SW 1271 (cell line): ENCODE results near the gene ABI1.
"Not testable (repeated sequence)": the region's sequence is repeated elsewhere in the genome, so short reads cannot be mapped to it uniquely, and the experiment has no call there.

Experiments
- DNase-seq, 2 experiments: peaks; one replicate each; lab custom pipeline; 2025; lab: John Stamatoyannopoulos, UW

The ABI1 gene

DNA sequence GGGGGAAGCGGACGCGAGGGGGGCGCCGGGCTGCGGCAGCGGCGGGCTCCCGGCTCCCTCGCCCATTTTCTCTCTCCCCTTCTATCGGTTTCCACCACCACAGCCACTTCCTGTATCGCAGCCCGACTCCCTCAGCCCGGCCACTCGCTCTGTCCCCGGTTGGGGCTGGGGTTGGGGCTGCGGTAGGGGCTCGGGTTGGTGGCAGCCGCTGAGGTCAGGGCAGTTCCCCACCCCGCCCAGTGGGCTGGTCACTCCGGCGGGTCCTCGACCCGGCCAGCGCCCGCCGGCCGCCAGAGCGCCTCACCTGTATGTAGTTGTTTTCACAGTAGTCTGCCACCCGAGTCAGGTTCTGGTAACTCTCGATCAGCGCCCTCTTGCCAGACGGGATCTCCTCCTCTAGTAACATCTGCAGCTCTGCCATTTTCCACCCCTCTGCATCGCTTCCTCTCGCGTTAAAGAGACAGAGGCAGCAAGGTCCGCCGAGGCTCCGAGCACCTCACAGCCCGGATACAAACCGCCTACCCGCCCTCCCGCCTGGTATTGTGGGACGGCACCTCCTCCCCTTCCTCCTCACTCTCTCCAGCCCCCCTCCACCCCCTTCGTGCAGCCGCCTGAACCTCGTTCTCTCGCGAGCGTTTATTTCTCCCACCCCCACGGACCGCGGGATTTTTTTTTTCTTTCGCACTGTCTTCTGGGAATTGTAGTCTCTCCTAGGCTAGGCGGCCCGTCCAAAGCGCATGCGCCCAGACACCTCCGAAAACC is at the start of gene ABI1:
Gene ABI1, minus strand, starts transcription at position 516 of the 762 bp plus-strand sequence. Its CDS starts 95 bp downstream, at position 421.
- DNase-seq: peak; percentile 88 to 96

DNA sequence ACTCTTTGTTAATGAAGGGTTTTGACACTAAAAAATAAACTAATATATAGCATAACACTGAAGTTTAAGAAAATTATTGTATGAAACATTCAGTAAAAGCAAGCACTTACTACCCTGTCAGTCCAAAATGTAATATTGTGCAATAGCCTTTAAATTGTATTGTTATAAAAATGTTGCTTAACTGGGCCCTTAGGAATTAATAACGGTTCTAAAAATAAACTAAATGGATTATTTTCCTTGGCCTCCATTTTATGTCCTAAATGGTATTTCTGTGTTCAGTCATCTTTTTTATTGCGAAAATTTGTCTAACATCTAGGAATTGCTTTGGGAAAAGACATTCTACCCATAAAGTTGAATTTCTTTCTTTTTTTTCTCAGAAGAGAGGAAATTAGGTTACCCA is 49.0 kb upstream of the ABI1 start:
- DNase-seq: no peak

DNA sequence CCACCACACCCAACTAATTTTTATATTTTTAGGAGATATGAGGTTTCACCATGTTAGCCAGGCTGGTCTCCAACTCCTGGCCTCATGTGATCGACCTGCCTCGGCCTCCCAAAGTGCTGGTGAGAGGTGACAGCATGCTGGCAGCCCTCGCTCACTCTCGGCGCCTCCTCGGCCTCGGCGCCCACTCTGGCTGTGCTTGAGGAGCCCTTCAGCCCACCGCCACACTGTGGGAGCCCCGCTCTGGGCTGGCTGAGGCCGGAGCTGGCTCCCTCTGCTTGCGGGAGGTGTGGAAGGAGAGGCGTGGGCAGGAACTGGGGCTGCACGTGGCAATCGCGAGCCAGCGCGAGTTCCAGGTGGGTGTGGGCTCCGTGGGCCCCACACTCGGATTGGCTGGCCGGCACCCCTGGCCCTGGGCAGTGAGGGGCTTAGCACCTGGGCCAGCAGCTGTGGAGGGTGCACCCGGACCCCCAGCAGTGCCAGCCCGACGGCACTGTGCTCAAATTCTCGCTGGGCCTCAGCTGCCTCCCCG is 44.6 kb upstream of the ABI1 start:
- DNase-seq: not testable (repeated sequence)

DNA sequence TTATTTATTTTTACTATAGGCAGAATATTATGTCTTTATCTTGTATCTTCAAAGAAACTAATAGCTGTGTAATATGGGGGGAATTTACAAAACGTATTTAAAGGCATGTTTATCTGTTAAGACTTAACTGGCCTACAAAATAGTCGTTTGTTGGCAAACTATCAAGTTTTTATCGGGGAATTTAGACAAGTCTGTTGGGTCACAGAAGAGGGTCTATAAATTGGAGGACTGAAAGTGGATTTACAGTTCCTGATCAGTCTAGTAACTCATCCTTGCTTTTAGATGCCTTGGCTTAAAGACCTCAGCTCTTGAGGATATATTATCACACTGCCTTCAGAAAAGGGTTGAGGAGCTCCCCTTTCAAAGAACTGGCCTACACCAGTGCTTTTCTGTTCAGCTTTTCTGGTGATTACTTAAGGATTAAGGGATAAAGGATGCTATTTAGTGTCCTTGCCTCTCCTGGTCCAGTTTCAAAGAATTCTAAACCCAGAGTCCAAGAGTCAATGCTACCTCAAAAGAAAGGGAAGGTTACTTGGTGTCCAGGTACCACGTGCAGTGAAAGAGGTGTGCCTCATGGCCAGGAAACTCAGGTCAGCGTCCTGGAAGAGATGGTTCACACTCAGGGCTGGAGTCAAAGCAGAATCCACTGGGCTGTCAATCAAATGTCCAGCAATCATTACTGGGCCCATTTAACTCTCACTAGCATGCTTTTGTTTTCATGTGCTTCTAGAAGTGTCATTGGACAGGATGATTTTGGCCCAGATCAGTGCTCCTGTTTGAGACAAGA is 42.9 kb upstream of the ABI1 start:
- DNase-seq: no peak

DNA sequence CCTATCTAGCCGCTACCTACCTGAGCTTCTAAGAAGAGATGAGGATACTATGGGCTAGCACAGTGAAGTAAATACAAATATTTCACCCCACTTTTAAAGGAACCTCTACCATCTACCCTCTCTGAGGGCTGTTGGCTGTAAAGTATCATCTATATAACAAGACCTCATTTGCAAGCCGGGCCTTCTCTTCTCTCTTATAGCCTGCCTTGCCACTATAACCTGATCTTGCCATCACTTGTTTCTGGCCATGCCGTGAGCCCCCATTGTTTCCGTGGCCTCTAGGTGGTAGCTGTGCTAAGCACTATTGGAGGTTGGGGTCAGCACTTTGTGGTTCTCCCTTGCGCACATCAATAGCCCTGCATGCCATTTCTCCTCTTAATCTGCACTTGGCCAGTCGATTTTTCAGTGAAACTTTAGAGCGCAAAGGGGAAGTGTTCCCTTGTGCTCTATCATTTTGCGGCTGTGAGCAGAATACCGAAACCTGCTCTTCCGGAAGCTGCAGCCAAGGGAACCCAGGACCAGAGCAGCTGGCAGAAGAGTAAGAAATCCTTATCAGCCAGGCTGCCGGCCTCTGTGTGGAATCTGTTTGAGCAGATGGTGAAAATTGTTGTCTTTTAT is 31.7 kb upstream of the ABI1 start:
- DNase-seq: not testable (repeated sequence)

DNA sequence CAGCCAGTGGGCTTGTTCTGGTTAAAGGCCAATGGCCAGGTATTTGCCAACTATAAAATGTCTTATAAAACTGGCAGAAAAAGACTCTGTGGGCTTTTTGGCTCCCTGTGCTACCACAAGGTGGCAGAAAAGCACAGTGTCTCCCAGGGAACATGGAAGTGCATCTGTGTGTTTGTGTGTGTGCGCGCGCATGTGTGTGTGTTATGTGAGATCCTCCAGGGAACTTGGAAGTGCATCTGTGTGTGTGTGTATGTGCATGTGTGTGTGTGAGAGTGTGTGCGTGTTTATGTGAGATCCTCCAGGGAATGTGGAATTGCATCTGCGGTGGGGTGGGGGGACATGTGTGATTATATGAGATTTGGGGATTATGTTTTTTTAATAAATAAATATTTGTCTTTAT is 30.2 kb upstream of the ABI1 start:
- DNase-seq: peak in 1 of 2 experiments; percentile 13

DNA sequence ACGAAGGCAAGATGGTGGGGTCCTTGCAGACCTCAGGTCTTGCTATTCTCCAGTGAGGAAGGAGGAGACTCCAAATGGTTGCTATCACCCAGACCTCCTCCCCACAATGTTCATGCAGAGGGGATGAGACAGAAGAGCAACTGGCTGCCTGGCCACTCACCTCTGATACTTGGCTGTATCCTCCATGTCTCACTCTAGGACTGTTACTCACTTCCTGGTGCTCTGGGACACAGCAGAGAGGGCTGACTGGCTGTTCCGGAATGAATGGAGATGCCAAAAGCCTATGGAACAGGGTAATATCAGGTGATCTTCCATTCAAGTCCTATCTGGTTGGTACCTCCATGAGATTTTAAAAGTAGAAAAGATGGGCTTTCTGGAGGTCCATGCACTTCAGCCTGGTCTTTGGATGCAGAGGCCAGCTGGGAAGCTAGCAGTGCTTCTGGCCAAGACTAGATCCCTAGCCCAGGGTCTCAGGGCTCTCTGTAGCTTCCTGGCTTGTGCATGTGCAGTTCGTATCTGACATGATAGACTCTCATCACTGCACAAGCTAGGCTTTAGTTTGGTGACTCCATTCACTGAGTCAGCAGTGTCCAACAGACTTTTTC is 27.0 kb upstream of the ABI1 start:
- no peak for DNase-seq

DNA sequence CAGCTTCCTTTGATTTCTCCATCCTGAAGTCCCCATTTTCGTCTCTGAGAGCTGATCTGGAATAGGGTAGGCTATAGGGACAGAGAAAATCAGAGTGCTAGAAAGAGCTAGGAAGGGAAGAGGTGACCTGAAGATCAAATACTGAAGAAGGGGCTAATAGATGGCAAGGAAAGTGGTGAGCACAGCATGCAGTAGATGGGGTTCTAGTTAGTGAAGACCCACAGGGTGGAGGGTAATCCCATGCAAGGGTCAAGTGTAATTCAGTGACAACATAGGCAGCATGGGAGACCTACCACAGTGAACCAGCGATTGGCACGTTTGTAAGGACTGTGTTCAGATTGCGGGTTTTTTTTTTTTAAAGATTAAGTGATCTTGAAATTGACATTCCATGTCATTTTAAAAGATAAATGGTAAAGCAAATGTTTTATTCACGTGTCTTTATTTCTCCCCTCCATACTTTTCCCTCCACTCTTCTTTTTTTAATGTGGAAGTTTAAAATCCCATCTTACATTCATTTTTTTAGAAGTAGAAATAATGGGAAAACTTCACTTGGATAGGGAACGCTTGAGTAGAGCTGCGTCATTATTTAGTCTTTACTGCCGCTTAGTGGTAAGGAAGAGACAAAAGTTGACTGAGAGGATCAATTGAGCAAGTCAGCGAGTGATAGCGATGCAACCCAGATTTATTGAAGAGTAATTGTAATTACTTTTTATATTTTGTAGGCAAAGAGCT is 21.0 kb upstream of the ABI1 start:
- peak in 1 of 2 experiments; percentile 47 for DNase-seq

DNA sequence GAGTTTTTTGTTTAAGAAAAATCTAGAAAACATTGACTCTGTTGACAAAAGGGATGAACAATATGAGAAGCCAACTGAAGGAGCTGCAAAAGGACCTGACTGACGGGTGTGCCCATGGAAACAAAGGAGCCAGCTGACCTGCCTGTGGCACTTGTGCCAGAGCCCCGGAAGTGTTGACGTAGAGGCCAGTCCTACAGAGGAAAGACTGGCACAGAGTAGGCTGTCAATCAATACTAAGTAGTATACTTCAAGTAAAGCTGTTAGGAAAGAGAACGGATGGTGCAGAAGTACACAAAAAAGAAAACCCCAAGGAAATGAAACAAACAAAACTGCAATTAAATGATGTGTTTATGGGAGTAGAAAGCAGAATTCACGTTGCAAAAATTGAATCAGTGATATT is 19.0 kb upstream of the ABI1 start:
- DNase-seq: no peak

DNA sequence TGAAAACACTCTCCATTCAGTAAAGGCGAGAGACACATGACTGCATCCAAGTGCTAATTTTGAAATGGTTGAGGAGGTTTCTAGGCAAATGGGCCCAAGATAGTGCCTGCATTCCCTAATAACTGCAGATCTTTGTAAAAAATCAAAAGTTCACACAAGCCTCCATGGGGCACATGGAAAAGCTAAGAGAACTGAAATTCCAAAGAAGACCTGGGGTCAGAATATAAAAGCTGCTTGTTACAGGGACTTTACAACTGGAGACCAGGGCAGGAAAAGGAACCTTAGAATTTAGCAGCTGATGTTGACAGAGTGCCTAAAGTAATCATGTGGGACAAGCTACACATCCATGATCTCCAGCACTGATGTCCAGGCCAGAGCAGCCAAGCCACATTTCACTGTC is 10.0 kb upstream of the ABI1 start:
- DNase-seq: no peak

DNA sequence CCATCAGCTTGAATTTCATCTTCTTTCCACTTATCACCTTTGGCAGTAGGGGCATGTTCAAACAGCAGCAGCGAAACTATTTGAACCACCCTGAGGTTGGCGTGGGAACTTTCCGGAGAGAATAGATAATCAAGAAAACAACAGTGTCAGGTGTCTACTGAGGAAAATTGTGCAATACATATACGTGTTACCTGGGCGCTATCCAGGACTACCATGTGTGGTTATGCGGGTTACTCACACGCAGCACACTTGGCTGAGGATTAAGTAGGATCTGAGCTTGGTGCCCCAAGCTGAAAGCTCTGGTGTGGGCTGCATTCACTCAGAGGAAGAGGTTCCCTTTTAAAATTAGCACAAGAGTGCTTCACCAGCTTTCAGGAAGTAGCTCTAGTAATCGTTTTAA is 8.8 kb upstream of the ABI1 start:
- DNase-seq: no peak

DNA sequence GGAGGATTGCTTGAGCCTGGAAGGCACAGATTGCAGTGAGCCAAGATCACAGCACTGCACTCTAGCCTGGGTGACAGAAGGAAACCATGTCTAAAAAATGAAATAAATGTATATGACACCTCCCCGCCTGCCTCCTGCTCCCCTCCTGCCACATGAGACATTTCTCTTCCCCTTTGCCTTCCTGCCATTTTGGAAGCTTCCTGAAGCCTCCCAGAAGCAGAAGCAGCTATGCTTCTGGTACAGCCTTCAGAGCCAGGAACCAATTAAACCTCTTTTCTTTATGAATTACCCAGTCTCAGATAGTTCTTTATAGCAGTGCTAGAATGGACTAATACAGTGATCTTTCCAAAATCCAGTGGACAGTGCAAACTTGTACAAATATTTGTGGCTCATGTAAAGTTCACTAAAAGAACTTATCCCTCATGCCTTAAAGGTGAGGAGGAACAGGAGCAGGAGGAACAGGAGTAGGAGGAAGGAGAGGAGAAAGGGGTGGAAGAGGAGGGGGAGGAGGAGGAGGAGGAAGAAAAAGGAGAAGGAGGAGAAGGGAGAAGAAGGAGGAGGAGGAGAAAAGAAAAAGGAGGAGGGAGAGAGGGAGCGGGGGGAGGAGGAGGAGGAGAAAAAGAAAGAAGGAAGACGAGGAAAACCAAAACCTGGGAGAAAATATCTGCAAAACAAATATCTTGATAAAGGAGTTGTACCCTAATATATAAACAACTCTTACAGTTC is 2.8 kb upstream of the ABI1 start:
- no peak for DNase-seq

DNA sequence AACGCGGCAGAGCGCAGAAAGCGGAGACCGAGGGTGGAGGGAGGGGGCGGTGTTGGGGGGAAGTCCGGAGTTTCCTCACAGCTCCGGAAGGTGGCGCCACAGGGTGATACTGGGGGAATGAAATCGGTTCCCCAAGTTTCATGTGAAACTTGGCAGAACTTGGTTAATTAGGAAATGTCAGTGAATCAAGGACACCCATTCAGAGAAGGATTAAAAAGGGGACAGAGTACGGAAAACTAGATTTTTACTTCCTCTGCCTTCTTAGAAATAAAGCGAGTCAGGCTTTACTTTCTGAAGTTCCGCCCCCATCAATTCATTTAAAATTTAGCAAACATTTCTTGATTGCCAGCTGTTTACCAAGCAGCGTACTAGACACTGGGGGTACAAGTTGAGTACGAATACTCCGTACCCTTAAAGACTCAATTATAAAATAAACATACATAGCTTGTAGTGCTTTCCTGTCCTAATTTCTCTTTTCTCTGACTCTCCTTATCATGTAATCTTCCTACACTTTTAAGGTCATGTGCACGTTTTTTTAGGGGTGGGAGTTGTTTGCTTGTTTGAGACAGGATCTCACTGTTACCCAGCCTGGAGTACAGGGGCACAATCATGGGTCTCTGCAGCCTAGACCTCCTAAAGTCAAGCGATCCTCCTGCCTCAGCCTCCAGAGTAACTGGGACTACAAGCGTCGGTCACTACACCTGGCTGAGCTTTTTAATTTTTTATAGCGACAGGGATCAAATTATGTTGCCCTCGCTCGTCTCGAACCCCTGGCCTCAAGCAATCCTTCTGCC is 644 bp upstream of the ABI1 start:
- DNase-seq: no peak

DNA sequence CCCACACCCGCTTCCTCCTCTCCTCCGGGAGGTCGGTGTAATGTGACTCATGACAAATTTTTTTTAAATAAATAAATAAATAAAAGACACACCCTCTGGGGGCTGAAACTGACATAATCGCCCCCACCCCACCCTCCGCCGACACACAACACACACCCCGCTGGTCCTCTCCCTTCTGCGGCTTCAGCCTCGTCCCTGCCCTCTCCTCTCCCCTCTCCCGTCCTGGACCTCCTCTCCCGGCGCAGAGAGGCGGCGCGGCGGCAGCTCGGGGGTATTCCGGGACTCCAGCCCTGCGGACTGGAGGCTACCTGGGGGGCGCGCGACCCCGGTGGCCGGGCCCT is 686 bp downstream of the ABI1 start:
- DNase-seq: peak; percentile 4 to 33

DNA sequence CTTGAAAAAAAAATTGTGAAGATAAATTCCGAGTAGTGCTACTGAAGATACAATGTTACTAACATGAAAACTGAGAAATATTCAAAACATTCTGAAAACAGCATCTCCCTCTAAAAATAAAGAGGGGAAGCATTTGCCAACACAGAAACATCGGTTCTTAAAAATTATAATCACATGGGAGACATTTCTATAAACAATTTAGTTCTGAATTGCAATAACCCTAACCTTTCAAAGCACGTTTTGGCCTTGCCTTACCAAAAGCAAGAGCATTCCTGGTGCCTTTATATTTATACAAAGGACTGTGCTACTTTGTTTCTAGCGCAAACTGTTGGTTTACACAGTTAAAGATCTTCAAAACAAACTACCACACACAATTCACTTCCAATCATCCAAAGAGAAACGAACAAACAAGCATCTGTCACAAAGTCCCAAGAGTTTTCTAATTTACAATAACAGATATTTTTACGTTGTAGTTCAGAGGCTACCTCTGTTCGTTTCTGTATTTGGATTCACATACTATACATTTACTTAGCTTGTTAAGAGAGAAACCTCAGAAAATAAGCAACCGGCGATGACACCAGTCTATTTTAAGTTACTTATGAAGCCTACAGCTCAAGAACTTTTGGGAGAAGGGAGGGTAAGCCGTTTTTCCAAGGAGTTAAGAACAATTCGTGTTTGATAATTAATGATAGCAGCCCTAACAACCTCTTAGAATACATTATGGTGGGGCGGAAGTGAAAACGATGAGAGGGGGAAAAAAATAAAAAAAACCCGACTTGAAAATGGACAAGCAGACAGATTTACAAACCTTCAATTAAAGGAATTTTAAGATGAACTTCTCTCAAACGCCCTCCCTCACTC is 1.3 kb downstream of the ABI1 start:
- no peak for DNase-seq

DNA sequence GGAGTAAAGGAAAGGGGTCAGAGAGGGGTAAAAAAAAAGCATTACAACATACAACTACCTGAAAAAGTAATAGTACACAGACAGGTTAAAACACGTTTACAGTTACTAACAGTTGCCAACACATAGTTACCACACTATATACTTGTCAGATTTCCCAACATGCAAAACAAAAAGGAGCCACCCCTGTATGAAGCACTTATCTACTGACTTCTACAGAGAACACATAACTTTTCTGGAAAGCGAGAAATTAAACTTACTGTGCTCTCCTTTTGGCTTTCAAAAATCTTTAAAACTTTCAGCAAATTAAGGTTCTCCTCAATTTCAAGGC is 2.1 kb downstream of the ABI1 start:
- DNase-seq: no peak

DNA sequence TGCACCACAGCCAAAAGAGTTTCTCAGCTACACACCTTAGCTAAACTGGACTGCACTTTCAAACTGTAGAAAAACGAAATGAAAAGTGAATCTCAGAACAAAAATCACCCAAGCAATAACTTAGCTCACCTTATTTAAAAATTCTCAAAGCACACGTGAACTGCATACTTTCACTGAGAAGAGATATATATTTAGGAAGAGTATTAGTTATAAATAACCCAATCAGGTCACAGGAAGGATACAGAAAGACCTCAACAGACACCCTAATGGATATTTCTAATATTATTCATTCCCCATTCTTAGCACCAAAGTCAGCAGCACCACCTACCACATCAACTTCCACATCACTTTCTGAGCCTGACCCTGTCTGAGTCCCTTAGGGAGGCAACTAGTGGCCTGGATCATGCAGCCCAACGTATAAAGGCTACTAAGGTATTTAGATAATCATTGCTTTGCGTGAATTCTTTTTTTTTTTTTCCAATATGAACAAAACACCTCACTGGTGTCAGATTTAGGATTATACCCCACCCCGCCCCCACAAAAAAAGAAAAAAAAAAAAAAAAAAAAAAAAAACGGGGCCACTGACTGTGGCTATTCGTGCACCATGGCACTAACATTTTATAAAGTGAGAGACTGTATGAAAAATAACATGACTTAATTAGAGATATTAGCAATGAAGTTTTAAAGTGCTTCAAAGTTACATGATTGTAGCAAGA is 2.6 kb downstream of the ABI1 start:
- peak in 1 of 2 experiments; percentile 2 for DNase-seq

DNA sequence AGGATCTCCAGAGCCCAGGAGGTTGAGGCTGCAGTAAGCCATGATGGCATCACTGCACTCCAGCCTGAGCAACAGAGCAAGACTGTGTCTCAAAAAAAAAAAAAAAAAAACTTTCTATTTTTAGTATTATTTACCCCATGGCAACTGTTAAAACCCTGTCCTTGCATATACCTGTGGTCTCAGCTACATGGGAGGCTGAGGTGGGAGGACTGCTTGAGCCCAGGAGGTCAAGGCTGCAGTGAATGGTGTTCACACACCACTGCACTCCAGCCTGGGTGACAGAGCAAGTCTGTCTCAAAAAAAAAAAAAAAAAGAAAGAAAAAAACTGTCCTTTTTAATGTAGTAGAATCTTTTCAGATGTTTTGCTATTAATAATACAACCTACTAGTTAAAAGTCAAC is 3.2 kb downstream of the ABI1 start:
- DNase-seq: not testable (repeated sequence)

DNA sequence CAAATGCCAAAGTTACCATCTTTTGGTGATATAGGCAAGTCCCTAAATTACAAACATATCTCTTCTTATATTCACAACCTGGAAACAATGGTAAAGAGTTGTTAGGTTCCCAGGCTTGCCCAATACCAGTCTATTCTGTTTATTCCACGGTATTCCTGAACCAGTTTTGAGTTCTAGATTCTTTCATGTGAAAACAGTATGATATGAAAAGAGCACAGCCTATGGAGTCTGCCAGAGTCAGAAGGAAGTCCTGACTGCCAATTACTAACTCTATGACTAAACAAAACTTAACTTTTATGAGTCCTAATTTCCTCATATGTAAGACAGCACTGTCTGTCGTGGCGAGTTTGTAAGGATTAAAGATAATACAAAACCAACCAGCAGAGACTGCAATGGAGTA is 5.6 kb downstream of the ABI1 start:
- DNase-seq: no peak
